Neutrophil (primary cell): ENCODE data around the gene PSMG4.

ENCODE experiments used
- H3K27ac ChIP-seq: fragments of 200-600 bp; sonication (generic); 2 replicates; pipeline ENCODE4 v1.5.1; 2016; ENCODE audit warnings: mild to moderate bottlenecking, moderate library complexity
- H3K27me3 ChIP-seq: fragments of 200-600 bp; sonication (generic); 2 replicates; pipeline ENCODE4 v1.6.0; 2016; ENCODE audit warnings: mild to moderate bottlenecking
- H3K36me3 ChIP-seq: fragments of 200-600 bp; sonication (generic); 2 replicates; pipeline ENCODE4 v1.5.1; 2017
- H3K4me1 ChIP-seq, 2 experiments: fragments of 200-600 bp in 1 of 2; sonication (generic) in 1 of 2; 1 replicate in 1 of 2; 2 replicates in 1 of 2; pipeline versions ENCODE4 v1.5.1 to v1.6.1; 2013 to 2016; ENCODE audit warnings: low read depth in 1 of 2, low read length in 1 of 2, mild to moderate bottlenecking in 1 of 2, moderate library complexity in 1 of 2; ENCODE audit not compliant: control insufficient read depth in 1 of 2, insufficient read depth in 1 of 2
- H3K4me3 ChIP-seq, 2 experiments: fragments of 200-600 bp in 1 of 2; sonication (generic) in 1 of 2; 1 replicate in 1 of 2; 2 replicates in 1 of 2; pipeline ENCODE4 v1.5.1; 2013 to 2016; ENCODE audit warnings: low read depth in 1 of 2, low read length in 1 of 2, mild to moderate bottlenecking in 1 of 2, moderate library complexity in 1 of 2
- H3K9me3 ChIP-seq: fragments of 200-600 bp; sonication (generic); 2 replicates; pipeline ENCODE4 v1.5.1; 2016
- CTCF ChIP-seq: fragments of 200-600 bp; sonication (generic); IDR thresholded peaks from 2 replicates; pipeline ENCODE4 v1.5.1; 2016; ENCODE audit warnings: antibody characterized with exemption

The PSMG4 gene

GRCh38 chr6:3294921-3295871 is 36.4 kb downstream of the PSMG4 start:
- Histone ChIP-seq H3K27me3 (no peaks in the 10 kb centered on the region), H3K9me3 (no peaks in the 10 kb centered on the region), H3K4me1 (no peaks in the 10 kb centered on the region), H3K4me3 (no peak overlapping the region), H3K27ac (no peak overlapping the region), H3K36me3 (no peaks in the 10 kb centered on the region)
- TF ChIP-seq CTCF, result no peak

DNA sequence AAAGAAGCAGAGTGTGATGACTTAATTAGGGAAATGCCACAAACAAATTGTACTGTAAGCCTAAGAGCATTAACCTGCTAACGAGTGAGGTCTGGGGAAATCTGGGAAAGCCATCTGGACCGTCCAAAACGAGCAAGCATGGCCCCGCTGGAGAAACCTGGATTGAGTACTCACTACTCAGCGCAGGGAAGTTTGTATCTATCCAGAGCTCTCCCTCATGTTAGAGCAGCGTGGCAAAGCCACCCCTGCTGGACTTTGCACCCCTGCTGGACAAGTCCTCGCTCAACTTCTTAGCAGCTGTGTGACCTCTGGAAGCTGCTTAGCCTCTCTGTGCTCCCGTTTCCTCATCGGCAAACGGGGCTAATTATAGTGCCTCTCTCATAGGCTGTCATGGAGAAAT is 37.3 kb downstream of the PSMG4 start:
- no peaks in the 10 kb centered on the region for H3K4me1 ChIP-seq
- H3K36me3 ChIP-seq, result no peaks in the 10 kb centered on the region
- H3K9me3 ChIP-seq, result no peaks in the 10 kb centered on the region
- no peak overlapping the region for H3K4me3 ChIP-seq
- no peak overlapping the region for H3K27ac ChIP-seq
- TF ChIP-seq CTCF, result no peak
- H3K27me3 ChIP-seq, result no peaks in the 10 kb centered on the region

GRCh38 chr6:3296537-3296936 is 37.8 kb downstream of the PSMG4 start:
- no peak for TF ChIP-seq CTCF
- no peak overlapping the region for H3K27ac ChIP-seq
- H3K27me3 ChIP-seq, result peaks cover 2% of the 10 kb centered on the region
- no peaks in the 10 kb centered on the region for H3K36me3 ChIP-seq
- H3K9me3 ChIP-seq, result no peaks in the 10 kb centered on the region
- H3K4me3 ChIP-seq, result no peak overlapping the region
- no peaks in the 10 kb centered on the region for H3K4me1 ChIP-seq

- Histone ChIP-seq H3K27ac (no peak overlapping the region), H3K27me3 (peaks cover 7% of the 10 kb centered on the region), H3K9me3 (no peaks in the 10 kb centered on the region), H3K4me1 (no peaks in the 10 kb centered on the region), H3K36me3 (no peaks in the 10 kb centered on the region), H3K4me3 (no peak overlapping the region)
- no peak for TF ChIP-seq CTCF
Measured at GRCh38 chr6:3297006-3297405, 38.3 kb downstream of the PSMG4 start.

DNA sequence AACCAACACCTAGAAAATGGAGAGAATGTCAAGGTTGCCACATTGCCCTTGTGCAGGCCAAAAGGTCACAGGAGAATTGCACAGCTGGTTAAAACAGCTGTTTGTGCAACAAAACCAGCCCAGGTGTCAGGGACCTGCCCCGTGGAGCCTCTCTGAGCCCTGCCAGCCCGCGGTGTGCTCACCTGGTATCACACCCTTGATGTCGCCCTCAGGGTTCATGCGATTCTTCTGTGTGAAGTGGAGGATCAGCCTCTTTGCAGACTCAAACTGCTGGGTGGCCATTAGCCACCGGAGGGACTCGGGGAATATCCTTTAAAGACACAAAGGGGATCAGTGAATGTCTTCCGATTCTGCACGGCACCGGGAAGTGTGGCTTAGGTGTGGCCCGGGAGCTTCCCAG is 39.2 kb downstream of the PSMG4 start:
- Histone ChIP-seq H3K27me3 (peaks cover 10% of the 10 kb centered on the region), H3K36me3 (no peaks in the 10 kb centered on the region), H3K4me3 (no peak overlapping the region), H3K9me3 (no peaks in the 10 kb centered on the region), H3K27ac (no peak overlapping the region), H3K4me1 (no peaks in the 10 kb centered on the region)
- TF ChIP-seq CTCF, result no peak
